Measurements from ENCODE around the gene KCNK6. TPM values are rescaled to one million over a fixed set of nuclear protein-coding genes. Genes with fewer than 3 reads are reported as not detected.
A peak's percentile ranks its signal among the peaks of the same experiment; 100 is the strongest.

The KCNK6 gene
- 1 to 10 TPM; 3.5 to 5.1 (median 3.6) TPM for total RNA-seq

- intact Hi-C loops (cut with DNase I; ENCODE audit: low total_unique reads) = no loop called here
- Histone ChIP-seq H3K9me3 (no peaks in the 10 kb centered on the region), H3K36me3 (no peaks in the 10 kb centered on the region), H3K27me3 (no peaks in the 10 kb centered on the region), H3K27ac (peak within 1 kb of the TSS; percentile 68 to 83), H3K4me3 (peak within 1 kb of the TSS; percentile 60 to 95 (median 77)), H3K4me1 (no peaks in the 10 kb centered on the region)
- DNase-seq (ENCODE audit: low spot score in 2 of 2) = peak in 1 of 2 donors; percentile 44
- peak in 1 of 3 donors; percentile 37 for TF ChIP-seq CTCF (IDR thresholded peaks at IDR 0.05)
- TF ChIP-seq POLR2AphosphoS5 (IDR thresholded peaks at IDR 0.05) = peak in 2 of 3 donors; percentile 36 to 56
- no peak for TF ChIP-seq POLR2A (IDR thresholded peaks at IDR 0.05)
Measured at GRCh38 chr19:38319421-38320258, at the start of gene KCNK6. Gene KCNK6, plus strand, starts transcription at chr19:38319845. Its CDS starts 106 bp downstream, at chr19:38319951.

GRCh38 chr19:38270587-38271167 is 49.0 kb upstream of the KCNK6 start:
- no peaks in the 10 kb centered on the region for H3K36me3 ChIP-seq
- no peak for TF ChIP-seq POLR2A (IDR thresholded peaks at IDR 0.05)
- no peak for TF ChIP-seq CTCF (IDR thresholded peaks at IDR 0.05)
- TF ChIP-seq POLR2AphosphoS5 (IDR thresholded peaks at IDR 0.05) = no peak
- intact Hi-C loops (cut with DNase I; ENCODE audit: low total_unique reads) = no loop called here
- no peaks in the 10 kb centered on the region for H3K27me3 ChIP-seq
- H3K4me1 ChIP-seq = peaks cover 0 to 3% of the 10 kb centered on the region in 2 donors
- no peak overlapping the region for H3K27ac ChIP-seq
- no peak overlapping the region for H3K4me3 ChIP-seq
- no peaks in the 10 kb centered on the region for H3K9me3 ChIP-seq
- no peak for DNase-seq (ENCODE audit: low spot score in 2 of 2)

- Histone ChIP-seq H3K36me3 (no peaks in the 10 kb centered on the region), H3K4me1 (peaks cover 0 to 14% of the 10 kb centered on the region in 2 donors), H3K9me3 (no peaks in the 10 kb centered on the region), H3K27me3 (no peaks in the 10 kb centered on the region), H3K27ac (peak overlapping the region in 1 of 2 donors; percentile 2), H3K4me3 (no peak overlapping the region)
- intact Hi-C loops (cut with DNase I; ENCODE audit: low total_unique reads) = no loop called here
- TF ChIP-seq CTCF (IDR thresholded peaks at IDR 0.05) (no peak), POLR2A (IDR thresholded peaks at IDR 0.05) (no peak), POLR2AphosphoS5 (IDR thresholded peaks at IDR 0.05) (no peak)
- no peak for DNase-seq (ENCODE audit: low spot score in 2 of 2)
Measured at GRCh38 chr19:38273499-38273898, 46.1 kb upstream of the KCNK6 start.

- Histone ChIP-seq H3K4me3 (no peak overlapping the region), H3K9me3 (no peaks in the 10 kb centered on the region), H3K4me1 (peaks cover 0 to 19% of the 10 kb centered on the region in 2 donors), H3K27ac (peak overlapping the region; percentile 2 to 65), H3K27me3 (no peaks in the 10 kb centered on the region), H3K36me3 (no peaks in the 10 kb centered on the region)
- DNase-seq (ENCODE audit: low spot score in 2 of 2) = peak in 1 of 2 donors; percentile 61
- TF ChIP-seq POLR2AphosphoS5 (IDR thresholded peaks at IDR 0.05) (no peak), CTCF (IDR thresholded peaks at IDR 0.05) (no peak), POLR2A (IDR thresholded peaks at IDR 0.05) (no peak)
- intact Hi-C loops (cut with DNase I; ENCODE audit: low total_unique reads) = no loop called here
Measured at GRCh38 chr19:38274739-38275138, 44.9 kb upstream of the KCNK6 start.

Measured in breast epithelium (tissue), 4 donors.